Measurements from ENCODE around the gene ABHD12.
A peak's percentile ranks its signal among the peaks of the same experiment; 100 is the strongest.

DNA sequence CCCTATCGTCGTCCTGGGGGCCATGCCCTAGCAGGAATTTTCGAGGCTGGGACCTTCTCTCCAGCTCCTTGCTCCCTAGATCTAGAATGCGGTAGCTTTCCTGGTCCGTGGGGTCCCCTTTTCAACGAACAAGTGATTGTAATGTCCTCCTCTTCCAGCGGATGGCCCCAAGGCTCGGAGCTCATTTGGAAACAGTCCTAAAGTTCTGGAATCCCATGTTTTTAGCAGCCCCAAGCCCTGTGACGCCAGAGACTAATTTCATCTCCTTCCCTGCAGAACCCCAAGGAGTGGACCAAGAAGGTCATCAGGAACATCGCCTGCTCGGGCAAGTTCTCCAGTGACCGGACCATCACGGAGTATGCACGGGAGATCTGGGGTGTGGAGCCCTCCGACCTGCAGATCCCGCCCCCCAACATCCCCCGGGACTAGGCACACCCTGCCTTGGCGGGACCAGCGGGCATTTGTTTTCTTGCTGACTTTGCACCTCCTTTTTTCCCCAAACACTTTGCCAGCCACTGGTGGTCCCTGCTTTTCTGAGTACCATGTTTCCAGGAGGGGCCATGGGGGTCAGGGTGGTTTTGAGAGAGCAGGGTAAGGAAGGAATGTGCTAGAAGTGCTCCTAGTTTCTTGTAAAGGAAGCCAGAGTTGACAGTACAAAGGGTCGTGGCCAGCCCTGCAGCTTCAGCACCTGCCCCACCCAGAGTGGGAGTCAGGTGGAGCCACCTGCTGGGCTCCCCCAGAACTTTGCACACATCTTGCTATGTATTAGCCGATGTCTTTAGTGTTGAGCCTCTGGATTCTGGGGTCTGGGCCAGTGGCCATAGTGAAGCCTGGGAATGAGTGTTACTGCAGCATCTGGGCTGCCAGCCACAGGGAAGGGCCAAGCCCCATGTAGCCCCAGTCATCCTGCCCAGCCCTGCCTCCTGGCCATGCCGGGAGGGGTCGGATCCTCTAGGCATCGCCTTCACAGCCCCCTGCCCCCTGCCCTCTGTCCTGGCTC is 94.2 kb downstream of the ABHD12 start:
- TF ChIP-seq, protein P1, sequence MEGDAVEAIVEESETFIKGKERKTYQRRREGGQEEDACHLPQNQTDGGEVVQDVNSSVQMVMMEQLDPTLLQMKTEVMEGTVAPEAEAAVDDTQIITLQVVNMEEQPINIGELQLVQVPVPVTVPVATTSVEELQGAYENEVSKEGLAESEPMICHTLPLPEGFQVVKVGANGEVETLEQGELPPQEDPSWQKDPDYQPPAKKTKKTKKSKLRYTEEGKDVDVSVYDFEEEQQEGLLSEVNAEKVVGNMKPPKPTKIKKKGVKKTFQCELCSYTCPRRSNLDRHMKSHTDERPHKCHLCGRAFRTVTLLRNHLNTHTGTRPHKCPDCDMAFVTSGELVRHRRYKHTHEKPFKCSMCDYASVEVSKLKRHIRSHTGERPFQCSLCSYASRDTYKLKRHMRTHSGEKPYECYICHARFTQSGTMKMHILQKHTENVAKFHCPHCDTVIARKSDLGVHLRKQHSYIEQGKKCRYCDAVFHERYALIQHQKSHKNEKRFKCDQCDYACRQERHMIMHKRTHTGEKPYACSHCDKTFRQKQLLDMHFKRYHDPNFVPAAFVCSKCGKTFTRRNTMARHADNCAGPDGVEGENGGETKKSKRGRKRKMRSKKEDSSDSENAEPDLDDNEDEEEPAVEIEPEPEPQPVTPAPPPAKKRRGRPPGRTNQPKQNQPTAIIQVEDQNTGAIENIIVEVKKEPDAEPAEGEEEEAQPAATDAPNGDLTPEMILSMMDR (IDR thresholded peaks at IDR 0.05 in 4 of 5, conservative IDR thresholded peaks at IDR 0.05 in 1 of 5), result peak in 3 of 5 experiments; percentile 36 to 38 (median 36)
- no peak for TF ChIP-seq POLR2A (IDR thresholded peaks at IDR 0.05)
